Liver (tissue), 2 donors: ENCODE data around the gene PDE9A.

Experiments
- TF ChIP-seq, protein P1 (sequence below): fragments of 150-350 bp; IDR thresholded peaks from 2 replicates; pipeline ENCODE4 v1.5.1; 2017; ENCODE audit warnings: improper control_type of control experiment, low read depth, low read length; ENCODE audit not compliant: missing input control
- TF ChIP-seq, protein P2 (sequence below): IDR thresholded peaks from 2 replicates; pipeline ENCODE4 v1.6.1; 2016; ENCODE audit warnings: antibody characterized with exemption, mild to moderate bottlenecking
- TF ChIP-seq, protein P3 (sequence below): IDR thresholded peaks from 2 replicates; pipeline ENCODE4 v1.6.1; 2016; ENCODE audit warnings: antibody characterized with exemption
- donor health status: healthy.

DNA sequence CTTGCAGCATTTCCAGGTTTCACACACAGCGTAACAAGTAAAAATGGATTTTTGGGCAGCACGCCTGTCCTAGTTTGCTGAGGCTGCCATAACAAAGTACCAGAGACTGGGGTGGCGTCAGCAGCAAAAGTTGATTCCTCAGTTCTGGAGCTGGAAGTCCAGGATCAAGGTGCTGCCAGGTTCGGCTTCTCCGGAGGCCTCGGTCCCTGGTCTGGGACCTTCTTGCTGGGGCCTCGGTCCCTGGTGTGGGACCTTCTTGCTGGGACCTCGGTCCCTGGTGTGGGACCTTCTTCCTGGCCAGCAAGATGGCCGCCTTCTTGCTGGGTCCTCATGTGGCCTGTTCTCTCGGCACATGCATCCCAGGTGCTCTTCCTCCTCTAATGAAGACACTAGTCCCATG is 104.0 kb downstream of the PDE9A start:
- TF ChIP-seq, protein P1, sequence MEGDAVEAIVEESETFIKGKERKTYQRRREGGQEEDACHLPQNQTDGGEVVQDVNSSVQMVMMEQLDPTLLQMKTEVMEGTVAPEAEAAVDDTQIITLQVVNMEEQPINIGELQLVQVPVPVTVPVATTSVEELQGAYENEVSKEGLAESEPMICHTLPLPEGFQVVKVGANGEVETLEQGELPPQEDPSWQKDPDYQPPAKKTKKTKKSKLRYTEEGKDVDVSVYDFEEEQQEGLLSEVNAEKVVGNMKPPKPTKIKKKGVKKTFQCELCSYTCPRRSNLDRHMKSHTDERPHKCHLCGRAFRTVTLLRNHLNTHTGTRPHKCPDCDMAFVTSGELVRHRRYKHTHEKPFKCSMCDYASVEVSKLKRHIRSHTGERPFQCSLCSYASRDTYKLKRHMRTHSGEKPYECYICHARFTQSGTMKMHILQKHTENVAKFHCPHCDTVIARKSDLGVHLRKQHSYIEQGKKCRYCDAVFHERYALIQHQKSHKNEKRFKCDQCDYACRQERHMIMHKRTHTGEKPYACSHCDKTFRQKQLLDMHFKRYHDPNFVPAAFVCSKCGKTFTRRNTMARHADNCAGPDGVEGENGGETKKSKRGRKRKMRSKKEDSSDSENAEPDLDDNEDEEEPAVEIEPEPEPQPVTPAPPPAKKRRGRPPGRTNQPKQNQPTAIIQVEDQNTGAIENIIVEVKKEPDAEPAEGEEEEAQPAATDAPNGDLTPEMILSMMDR = no peak
- TF ChIP-seq, protein P2, sequence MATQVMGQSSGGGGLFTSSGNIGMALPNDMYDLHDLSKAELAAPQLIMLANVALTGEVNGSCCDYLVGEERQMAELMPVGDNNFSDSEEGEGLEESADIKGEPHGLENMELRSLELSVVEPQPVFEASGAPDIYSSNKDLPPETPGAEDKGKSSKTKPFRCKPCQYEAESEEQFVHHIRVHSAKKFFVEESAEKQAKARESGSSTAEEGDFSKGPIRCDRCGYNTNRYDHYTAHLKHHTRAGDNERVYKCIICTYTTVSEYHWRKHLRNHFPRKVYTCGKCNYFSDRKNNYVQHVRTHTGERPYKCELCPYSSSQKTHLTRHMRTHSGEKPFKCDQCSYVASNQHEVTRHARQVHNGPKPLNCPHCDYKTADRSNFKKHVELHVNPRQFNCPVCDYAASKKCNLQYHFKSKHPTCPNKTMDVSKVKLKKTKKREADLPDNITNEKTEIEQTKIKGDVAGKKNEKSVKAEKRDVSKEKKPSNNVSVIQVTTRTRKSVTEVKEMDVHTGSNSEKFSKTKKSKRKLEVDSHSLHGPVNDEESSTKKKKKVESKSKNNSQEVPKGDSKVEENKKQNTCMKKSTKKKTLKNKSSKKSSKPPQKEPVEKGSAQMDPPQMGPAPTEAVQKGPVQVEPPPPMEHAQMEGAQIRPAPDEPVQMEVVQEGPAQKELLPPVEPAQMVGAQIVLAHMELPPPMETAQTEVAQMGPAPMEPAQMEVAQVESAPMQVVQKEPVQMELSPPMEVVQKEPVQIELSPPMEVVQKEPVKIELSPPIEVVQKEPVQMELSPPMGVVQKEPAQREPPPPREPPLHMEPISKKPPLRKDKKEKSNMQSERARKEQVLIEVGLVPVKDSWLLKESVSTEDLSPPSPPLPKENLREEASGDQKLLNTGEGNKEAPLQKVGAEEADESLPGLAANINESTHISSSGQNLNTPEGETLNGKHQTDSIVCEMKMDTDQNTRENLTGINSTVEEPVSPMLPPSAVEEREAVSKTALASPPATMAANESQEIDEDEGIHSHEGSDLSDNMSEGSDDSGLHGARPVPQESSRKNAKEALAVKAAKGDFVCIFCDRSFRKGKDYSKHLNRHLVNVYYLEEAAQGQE = no peak
- TF ChIP-seq, protein P3, sequence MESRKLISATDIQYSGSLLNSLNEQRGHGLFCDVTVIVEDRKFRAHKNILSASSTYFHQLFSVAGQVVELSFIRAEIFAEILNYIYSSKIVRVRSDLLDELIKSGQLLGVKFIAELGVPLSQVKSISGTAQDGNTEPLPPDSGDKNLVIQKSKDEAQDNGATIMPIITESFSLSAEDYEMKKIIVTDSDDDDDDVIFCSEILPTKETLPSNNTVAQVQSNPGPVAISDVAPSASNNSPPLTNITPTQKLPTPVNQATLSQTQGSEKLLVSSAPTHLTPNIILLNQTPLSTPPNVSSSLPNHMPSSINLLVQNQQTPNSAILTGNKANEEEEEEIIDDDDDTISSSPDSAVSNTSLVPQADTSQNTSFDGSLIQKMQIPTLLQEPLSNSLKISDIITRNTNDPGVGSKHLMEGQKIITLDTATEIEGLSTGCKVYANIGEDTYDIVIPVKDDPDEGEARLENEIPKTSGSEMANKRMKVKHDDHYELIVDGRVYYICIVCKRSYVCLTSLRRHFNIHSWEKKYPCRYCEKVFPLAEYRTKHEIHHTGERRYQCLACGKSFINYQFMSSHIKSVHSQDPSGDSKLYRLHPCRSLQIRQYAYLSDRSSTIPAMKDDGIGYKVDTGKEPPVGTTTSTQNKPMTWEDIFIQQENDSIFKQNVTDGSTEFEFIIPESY = no peak
